Measurements from ENCODE around the gene TUBA3E.
"Not testable (repeated sequence)": the region's sequence is repeated elsewhere in the genome, so short reads cannot be mapped to it uniquely, and the experiment has no call there.

DNA sequence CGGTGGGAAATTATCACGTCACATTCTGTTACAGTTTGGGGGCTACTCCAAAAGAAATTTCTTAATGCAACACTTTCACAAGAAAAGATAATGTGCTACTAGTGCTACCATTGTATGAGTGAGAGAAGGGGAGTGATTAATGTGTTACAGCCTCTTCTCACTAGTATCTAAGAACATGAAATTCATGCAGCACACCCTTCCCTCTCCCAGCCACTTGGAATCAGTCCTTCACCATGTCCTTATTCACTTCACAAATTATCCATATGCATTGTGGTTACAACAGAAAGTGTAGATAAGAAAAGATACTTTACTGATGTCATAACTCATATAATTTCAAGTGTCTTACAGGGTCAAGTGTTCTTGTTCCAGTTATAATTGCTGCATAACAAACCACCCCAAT, 20.9 kb upstream of the TUBA3E start:
- TF ChIP-seq CTCF (CRISPR knock-in tag; IDR thresholded peaks at IDR 0.05); ATM (IDR thresholded peaks at IDR 0.05; ENCODE audit: borderline replicate concordance); MXI1 (IDR thresholded peaks at IDR 0.05; ENCODE audit: borderline replicate concordance, low read depth, low read length); TCF12 (IDR thresholded peaks at IDR 0.05); TCF12 (CRISPR knock-in tag; IDR thresholded peaks at IDR 0.05); TEAD3 (CRISPR knock-in tag; optimal IDR thresholded peaks at IDR 0.05; ENCODE audit: borderline replicate concordance); ZNF207 (IDR thresholded peaks at IDR 0.05; ENCODE audit: borderline replicate concordance); STAT5B (CRISPR knock-in tag; IDR thresholded peaks at IDR 0.05); MXD4 (CRISPR knock-in tag; IDR thresholded peaks at IDR 0.05); NFE2 (CRISPR knock-in tag; IDR thresholded peaks at IDR 0.05); CC2D1A (CRISPR knock-in tag; IDR thresholded peaks at IDR 0.05); POLR2A (IDR thresholded peaks at IDR 0.05; ENCODE audit: insufficient read depth in 1 of 2, low read depth in 2 of 2, low read length in 2 of 2); ZNF232 (CRISPR knock-in tag; IDR thresholded peaks at IDR 0.05; ENCODE audit: borderline replicate concordance); SNAI1 (CRISPR knock-in tag; IDR thresholded peaks at IDR 0.05; ENCODE audit: borderline replicate concordance); ZNF225 (CRISPR knock-in tag; IDR thresholded peaks at IDR 0.05): not testable (repeated sequence)

All from HepG2 (cell line).